A549 (cell line): ENCODE results near the gene GPRIN2. TPM values are rescaled to one million over a fixed set of nuclear protein-coding genes. Genes with fewer than 3 reads are reported as not detected.

Experiments used
- ATAC-seq, 2 experiments: fragments of 200-7000 bp in 1 of 2; fragments of >200 bp in 1 of 2; cut with Nextera tagmentation in 1 of 2; cut with Tn5 transposase in 1 of 2; 3 replicates each; pipeline versions ENCODE4 v1.8.0 to v1.9.1; 2018 to 2020; ENCODE audit warnings: mild to moderate bottlenecking in 1 of 2, moderate library complexity in 1 of 2
- CTCF ChIA-PET: fragments of 300-600 bp; sonication (Branson Sonifier 250); formaldehyde crosslinking; extraction: SDS; loops from one replicate; lab custom pipeline; 2021; ENCODE audit warnings: antibody characterized with exemption, inconsistent platforms; lab: Yijun Ruan, JAX
- POLR2A ChIA-PET: fragments of 350-600 bp; formaldehyde crosslinking; extraction: SDS; loops from one replicate; lab custom pipeline; 2021; ENCODE audit warnings: antibody characterized with exemption, inconsistent platforms; lab: Yijun Ruan, JAX
- DNase-seq, 2 experiments: peaks; one replicate each; pipeline versions ENCODE4 v3.0.0 to v3.0.0-alpha.2; 2011 to 2016; ENCODE audit warnings: low read depth in 1 of 2, low spot score in 1 of 2
- FAIRE-seq: peaks from 2 replicates; lab custom pipeline; 2011; peaks lifted over from hg19 to GRCh38; lab: Jason Lieb, UNC
- H3K27ac ChIP-seq, 2 experiments: fragments of >200 bp; sonication (Bioruptor Twin); formaldehyde crosslinking; 3 replicates each; pipeline ENCODE4 v1.5.1; 2016 to 2017
- H3K4me1 ChIP-seq: fragments of >200 bp; sonication (Bioruptor Twin); formaldehyde crosslinking; 3 replicates; pipeline ENCODE4 v1.6.1; 2016
- H3K4me2 ChIP-seq: fragments of >200 bp; sonication (Bioruptor Twin); formaldehyde crosslinking; 3 replicates; pipeline ENCODE4 v1.6.1; 2016
- H3K4me3 ChIP-seq: fragments of >200 bp; sonication (Bioruptor Twin); formaldehyde crosslinking; 3 replicates; pipeline ENCODE4 v1.5.1; 2016
- H3K9me3 ChIP-seq: fragments of >200 bp; sonication (Bioruptor Twin); formaldehyde crosslinking; 3 replicates; pipeline ENCODE4 v1.6.1; 2016
- BCL3 ChIP-seq: fragments of >200 bp; sonication (Bioruptor Twin); formaldehyde crosslinking; IDR thresholded peaks from 3 replicates; pipeline ENCODE4 v1.6.1; 2016
- BHLHE40 ChIP-seq: IDR thresholded peaks from 2 replicates; pipeline ENCODE4 v1.6.1; 2012; ENCODE audit warnings: low read depth, low read length, inconsistent platforms
- CHD2 ChIP-seq: fragments of 150-350 bp; IDR thresholded peaks from 2 replicates; pipeline ENCODE4 v1.6.1; 2014; ENCODE audit warnings: low read length; ENCODE audit not compliant: partially characterized antibody
- CHD4 ChIP-seq: fragments of 200-600 bp; sonication (generic); IDR thresholded peaks from 2 replicates; pipeline ENCODE4 v1.6.1; 2016; ENCODE audit warnings: antibody characterized with exemption, mild to moderate bottlenecking, borderline replicate concordance
- CTCF ChIP-seq: fragments of >200 bp; sonication (Bioruptor Twin); formaldehyde crosslinking; IDR thresholded peaks from 3 replicates; pipeline ENCODE4 v1.5.1; 2016
- E2F6 ChIP-seq: IDR thresholded peaks from 2 replicates; pipeline ENCODE4 v1.6.1; 2012; ENCODE audit warnings: low read depth, borderline replicate concordance
- EHMT2 ChIP-seq: fragments of 200-600 bp; sonication (generic); IDR thresholded peaks from 2 replicates; pipeline ENCODE4 v1.6.1; 2016; ENCODE audit warnings: antibody characterized with exemption, low read depth, mild to moderate bottlenecking, moderate library complexity
- FOSB ChIP-seq: fragments of 250-450 bp; sonication (Bioruptor Pico); IDR thresholded peaks from 2 replicates; pipeline ENCODE4 v1.5.0; 2020; ENCODE audit warnings: mild to moderate bottlenecking, moderate library complexity
- FOSL2 ChIP-seq, 2 experiments: fragments of 450-650 bp in 1 of 2; fragments of >200 bp in 1 of 2; sonication (Bioruptor Twin) in 1 of 2; formaldehyde crosslinking; IDR thresholded peaks; 2 replicates each; pipeline versions ENCODE4 v1.5.0 to v1.6.1; 2016 to 2020; ENCODE audit warnings: mild to moderate bottlenecking in 1 of 2, moderate library complexity in 1 of 2
- HDAC2 ChIP-seq: fragments of 200-600 bp; sonication (generic); IDR thresholded peaks from 2 replicates; pipeline ENCODE4 v1.6.1; 2016
- HEYL ChIP-seq: fragments of 250-450 bp; sonication (Bioruptor Pico); IDR thresholded peaks from 2 replicates; pipeline ENCODE4 v1.8.0; 2021; ENCODE audit warnings: mild to moderate bottlenecking, moderate library complexity
- HMGXB4 ChIP-seq: fragments of 250-450 bp; sonication (Bioruptor Pico); IDR thresholded peaks from 2 replicates; pipeline ENCODE4 v1.5.0; 2021; ENCODE audit warnings: mild to moderate bottlenecking, moderate library complexity, borderline replicate concordance
- HOXA7 ChIP-seq: fragments of 250-450 bp; sonication (Bioruptor Pico); IDR thresholded peaks from 2 replicates; pipeline ENCODE4 v1.5.0; 2020; ENCODE audit warnings: mild to moderate bottlenecking, moderate library complexity
- HOXB13 ChIP-seq: fragments of 250-450 bp; sonication (Bioruptor Pico); IDR thresholded peaks from 2 replicates; pipeline ENCODE4 v1.5.0; 2020; ENCODE audit warnings: low read depth, mild to moderate bottlenecking, moderate library complexity
- JUNB ChIP-seq: fragments of >200 bp; sonication (Bioruptor Twin); formaldehyde crosslinking; IDR thresholded peaks from 2 replicates; pipeline ENCODE4 v1.6.1; 2016
- KDM1A ChIP-seq: fragments of 200-600 bp; sonication (generic); IDR thresholded peaks from 2 replicates; pipeline ENCODE4 v1.6.1; 2016; ENCODE audit warnings: low read depth, mild to moderate bottlenecking
- MAX ChIP-seq: IDR thresholded peaks from 2 replicates; pipeline ENCODE4 v1.6.1; 2012
- MYC ChIP-seq: IDR thresholded peaks from 2 replicates; pipeline ENCODE4 v1.6.1; 2012; ENCODE audit warnings: mild to moderate bottlenecking, inconsistent platforms, low read length, improper control_type of control experiment, borderline replicate concordance
- PBX3 ChIP-seq: IDR thresholded peaks from 2 replicates; pipeline ENCODE4 v1.6.1; 2012
- POLR2A ChIP-seq: IDR thresholded peaks from 2 replicates; pipeline ENCODE4 v1.6.1; 2012; ENCODE audit warnings: mild to moderate bottlenecking, low read length
- RARB ChIP-seq: fragments of 250-450 bp; sonication (Bioruptor Pico); IDR thresholded peaks from 2 replicates; pipeline ENCODE4 v1.8.0; 2021; ENCODE audit warnings: mild to moderate bottlenecking, moderate library complexity
- SMC3 ChIP-seq: fragments of >200 bp; sonication (Bioruptor Twin); formaldehyde crosslinking; IDR thresholded peaks from 3 replicates; pipeline ENCODE4 v1.6.1; 2018; ENCODE audit warnings: inconsistent platforms
- TP53 ChIP-seq: fragments of 250-450 bp; sonication (Bioruptor Pico); IDR thresholded peaks from 2 replicates; pipeline ENCODE4 v1.5.0; 2021; ENCODE audit warnings: mild to moderate bottlenecking, moderate library complexity
- ZC3H11A ChIP-seq: fragments of 450-650 bp; IDR thresholded peaks from 2 replicates; pipeline ENCODE4 v1.6.1; 2014; ENCODE audit warnings: antibody characterized with exemption, mild to moderate bottlenecking
- ZSCAN20 ChIP-seq: fragments of 250-450 bp; sonication (Bioruptor Pico); IDR thresholded peaks from 2 replicates; pipeline ENCODE4 v1.8.0; 2022; ENCODE audit warnings: mild to moderate bottlenecking, moderate library complexity
- WGBS: methylation state at CpG from one replicate; pipeline ENCODE4 v1.1.6; 2017; ENCODE audit errors: missing lambda C conversion rate; 5-methylcytosine and 5-hydroxymethylcytosine counted together
- polyA plus RNA-seq, 4 experiments: library from polyadenylated mRNA; depleted of rRNA in 3 of 4; stranded (reverse); fragments of >200 nt; fragmentation: RNase III in 1 of 4; extraction: RNeasy Plus Mini Kit Qiagen cat#74134 plus additional on column Dnase treatment in 1 of 4; gene quantifications; 2 replicates in 3 of 4; 3 replicates in 1 of 4; pipeline ENCODE4 v1.2.3, GENCODE V29; 2011 to 2017

Gene GPRIN2
- polyA plus RNA-seq, 2 of the 4 experiments (the other 2 are of a cell fraction), result 8.8 to 29.9 TPM

- DNase-seq, result no peak
- Histone ChIP-seq H3K27ac (peak overlapping the region; percentile 92 to 95), H3K4me2 (no peak overlapping the region; the same call in 2 of the 3 replicates), H3K4me1 (peaks cover 79% of the 10 kb centered on the region), H3K4me3 (no peak overlapping the region), H3K9me3 (peaks cover 7% of the 10 kb centered on the region; the same call in 1 of the 3 replicates)
- 92% methylated on average over 5 of the region's 5 CpGs for WGBS
- ChIA-PET POLR2A (no interaction called here), CTCF (interaction anchor here (1.2 to 6.2 kb wide), 2 partner anchors 18 to 24 kb away, joined by 3 to 67 read pairs; no protein-coding TSS in a partner anchor)
- TF ChIP-seq BCL3 (no peak), SMC3 (no peak), MYC (no peak), HOXA7 (CRISPR knock-in tag) (no peak), RARB (CRISPR knock-in tag) (no peak), HOXB13 (no peak), ZC3H11A (no peak), MAX (no peak), CHD2 (no peak), POLR2A (no peak), CHD4 (no peak), PBX3 (no peak), FOSB (CRISPR knock-in tag) (no peak), E2F6 (no peak)
- FAIRE-seq, result no peak
- no peak for ATAC-seq
Observed at GRCh38 chr10:46520381-46520780, 36.1 kb downstream of the GPRIN2 start.

- CTCF ChIA-PET, result interaction anchor here (1.3 to 1.5 kb wide), 3 partner anchors 16 to 289 kb away, joined by 3 read pairs; no protein-coding TSS in a partner anchor
- no peak for ATAC-seq
- POLR2A ChIA-PET, result no interaction called here
- Histone ChIP-seq H3K4me3 (no peak overlapping the region), H3K4me1 (peaks cover 66% of the 10 kb centered on the region), H3K4me2 (no peak overlapping the region), H3K27ac (peak overlapping the region; percentile 82 to 86), H3K9me3 (peaks cover 7% of the 10 kb centered on the region; the same call in 1 of the 3 replicates)
- 92% methylated on average over 6 of the region's 6 CpGs for WGBS
- no peak for FAIRE-seq
- DNase-seq, result no peak
- TF ChIP-seq JUNB (no peak), BCL3 (no peak), TP53 (CRISPR knock-in tag) (no peak), KDM1A (no peak), BHLHE40 (no peak), MYC (no peak), EHMT2 (no peak), HEYL (CRISPR knock-in tag) (no peak), FOSL2 (IDR thresholded peaks at IDR 0.05) (no peak), FOSL2 (CRISPR knock-in tag; IDR thresholded peaks at IDR 0.05) (no peak), ZSCAN20 (CRISPR knock-in tag) (no peak), CTCF (no peak), HDAC2 (no peak), HMGXB4 (CRISPR knock-in tag) (no peak)
Observed at GRCh38 chr10:46518028-46518725, 38.3 kb downstream of the GPRIN2 start.
